NCI-H2029 (cell line): ENCODE measurements around the gene FCHO2.
A peak's percentile ranks its signal among the peaks of the same experiment; 100 is the strongest.

Experiments
- DNase-seq: peaks from one replicate; lab custom pipeline; 2025; lab: John Stamatoyannopoulos, UW

FCHO2 gene

DNA sequence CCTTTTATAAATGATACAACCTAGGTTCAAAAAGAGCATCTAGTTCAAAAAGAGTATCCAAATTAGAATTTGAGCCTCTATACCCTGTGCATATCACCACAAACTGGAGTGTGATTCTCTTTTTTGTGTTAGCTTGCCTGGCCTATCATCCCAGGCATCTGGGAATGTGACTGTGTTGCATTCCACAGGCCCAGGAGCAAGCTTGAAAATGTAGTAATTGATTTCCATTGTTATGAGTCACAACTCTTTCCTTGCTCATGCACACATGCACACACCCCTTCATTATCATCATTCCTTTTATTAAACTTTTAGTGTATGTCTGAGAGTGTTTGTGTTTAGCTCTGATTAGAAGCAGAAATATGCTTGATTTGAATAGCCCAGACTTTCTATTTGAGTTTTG is 75.2 kb downstream of the FCHO2 start:
- DNase-seq, result no peak

DNA sequence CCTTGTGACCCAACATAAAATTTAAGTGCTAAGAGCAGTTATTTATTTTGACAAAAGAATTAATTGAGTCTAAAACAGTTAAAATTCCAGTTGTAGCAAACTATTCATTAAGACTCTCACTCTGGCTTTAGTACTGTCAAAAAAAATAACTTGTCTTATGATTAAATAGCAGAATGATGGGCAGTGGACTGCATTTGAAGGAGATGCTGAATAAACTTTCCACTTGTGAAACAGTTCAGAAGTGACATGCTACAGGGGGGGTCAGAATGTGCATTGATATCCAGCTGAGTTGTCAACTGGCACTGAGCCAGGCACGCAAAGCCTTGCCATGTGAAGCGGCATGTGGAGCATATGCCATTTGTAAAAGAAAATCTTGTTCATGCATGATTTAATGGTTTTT is 76.0 kb downstream of the FCHO2 start:
- no peak for DNase-seq

DNA sequence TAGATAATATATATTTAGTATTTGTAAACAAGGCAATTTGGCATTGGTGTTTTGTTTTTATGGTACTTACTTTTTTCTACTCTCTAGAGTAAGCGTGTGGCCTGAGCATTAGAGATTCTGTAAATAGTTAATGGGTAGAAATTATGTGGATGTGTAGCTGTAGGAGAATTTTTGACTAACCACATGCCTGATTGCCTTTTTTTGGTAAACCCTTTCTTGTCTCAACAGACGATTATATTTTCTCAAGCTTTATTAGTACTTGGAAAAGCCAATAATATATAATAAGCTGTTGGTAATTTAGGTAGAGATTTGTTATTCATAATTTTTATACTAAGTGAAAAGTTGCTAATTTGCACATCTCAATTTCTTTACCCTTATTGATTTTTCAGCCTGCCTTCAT is 76.8 kb downstream of the FCHO2 start:
- no peak for DNase-seq

DNA sequence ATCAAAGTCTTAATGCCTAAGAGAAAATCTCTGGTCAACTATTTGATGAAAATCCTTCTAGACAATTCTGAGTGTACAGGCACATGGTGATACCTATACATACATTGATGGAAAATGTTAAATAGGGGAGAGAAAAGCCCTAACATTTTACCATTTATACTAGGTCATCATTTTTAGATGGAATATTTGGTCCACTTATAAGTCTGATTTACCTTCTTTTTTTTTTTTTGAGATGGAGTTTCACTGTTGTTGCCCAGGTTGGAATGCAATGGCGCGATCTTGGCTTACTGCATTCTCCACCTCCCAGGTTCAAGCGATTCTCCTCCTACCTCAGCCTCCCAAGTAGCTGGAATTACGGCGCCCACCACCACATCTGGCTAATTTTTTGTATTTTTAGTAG is 81.7 kb downstream of the FCHO2 start:
- no peak for DNase-seq

DNA sequence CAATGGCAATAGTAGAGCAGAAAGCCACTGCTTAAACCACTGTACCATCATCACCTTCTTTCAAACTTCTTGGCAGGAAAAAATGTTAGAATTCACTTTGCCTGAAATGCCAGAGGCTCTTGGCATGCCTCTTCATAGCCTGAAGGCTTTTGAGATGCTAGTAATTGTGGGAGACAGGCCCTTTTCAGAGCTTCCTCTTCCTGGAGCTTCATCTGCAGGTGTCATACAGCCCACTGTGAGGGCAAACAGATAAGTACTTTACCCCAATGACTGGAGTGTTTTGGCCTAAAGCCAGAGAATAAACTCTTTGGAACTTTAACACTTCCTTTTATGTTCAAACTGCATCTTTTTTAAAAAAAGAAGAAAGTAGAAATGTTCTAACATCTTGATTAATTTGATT is 83.2 kb downstream of the FCHO2 start:
- peak; percentile 18 for DNase-seq

DNA sequence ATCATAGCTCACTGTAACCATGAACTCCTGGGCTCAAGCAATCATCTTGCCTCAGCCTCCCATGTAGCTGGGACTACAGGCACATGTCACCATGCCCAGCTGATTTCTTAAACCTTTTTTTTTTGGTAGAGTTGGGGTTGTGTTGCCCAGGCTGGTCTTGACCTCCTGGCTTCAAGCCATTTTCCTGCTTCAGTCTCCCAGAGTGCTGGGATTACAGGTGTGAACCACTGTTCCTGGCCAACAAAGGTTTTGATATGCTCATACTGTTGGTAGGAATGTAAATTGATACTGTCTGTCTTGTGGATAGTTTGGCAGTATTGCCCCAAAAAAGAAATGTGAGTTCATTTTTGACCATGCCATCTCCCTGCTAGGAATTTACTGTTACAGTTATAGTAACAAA is 87.2 kb downstream of the FCHO2 start:
- DNase-seq, result no peak

DNA sequence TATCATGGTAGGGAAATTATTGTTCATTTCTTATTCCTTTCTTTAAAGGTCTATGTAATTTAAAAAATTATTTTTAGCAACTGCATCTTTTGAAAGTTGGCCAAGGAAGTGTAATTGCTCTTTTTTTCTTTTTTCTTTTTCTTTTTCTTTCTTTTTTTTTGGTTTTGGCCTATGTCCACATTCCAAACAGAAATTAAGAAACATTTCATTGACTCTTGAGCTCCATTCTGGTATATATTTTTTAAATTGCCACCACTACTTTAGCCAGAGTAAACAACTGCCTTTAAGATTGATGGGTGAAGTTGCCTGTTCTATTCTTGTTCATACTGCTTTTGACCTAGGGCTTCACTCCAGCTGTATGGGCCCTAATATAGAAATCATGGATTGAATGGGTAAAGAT is 88.7 kb downstream of the FCHO2 start:
- DNase-seq, result no peak

DNA sequence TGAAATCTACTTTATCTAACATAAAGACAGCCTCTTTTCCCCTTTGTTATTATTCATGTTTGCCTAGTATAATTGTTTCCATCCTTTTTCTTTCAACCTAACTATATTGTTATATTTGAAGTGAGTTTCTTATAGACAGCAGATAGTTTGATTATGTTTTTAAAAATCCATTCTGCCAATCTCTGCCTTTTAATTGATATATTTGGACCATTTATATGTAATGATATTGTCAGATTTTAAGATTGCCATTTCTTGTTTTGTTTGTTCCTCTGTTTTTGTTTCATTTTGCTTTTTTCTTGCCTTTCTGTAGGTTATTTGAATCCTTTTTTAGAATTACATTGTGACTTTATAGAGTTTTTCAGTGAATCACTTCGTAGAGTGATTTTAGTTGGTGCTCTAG is 89.8 kb downstream of the FCHO2 start:
- no peak for DNase-seq

DNA sequence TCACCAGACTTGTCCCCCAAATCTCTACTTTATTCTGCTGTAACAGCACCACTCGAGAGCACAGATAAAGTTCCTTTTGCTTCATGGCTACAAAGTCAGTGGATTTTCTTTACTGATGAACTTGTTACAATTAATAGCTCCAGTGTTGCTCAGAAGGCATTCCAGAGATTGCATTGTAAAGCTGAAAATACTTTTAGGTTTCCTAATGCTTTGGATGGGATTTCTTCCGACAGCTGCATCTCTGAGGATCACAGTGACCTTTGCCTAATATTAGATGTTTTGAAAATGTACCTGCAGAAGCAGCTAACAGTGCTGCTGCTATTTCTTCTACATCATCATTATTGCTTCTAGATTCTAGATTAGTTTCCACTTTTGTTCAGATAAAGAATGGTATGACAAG is 105.8 kb downstream of the FCHO2 start:
- no peak for DNase-seq

DNA sequence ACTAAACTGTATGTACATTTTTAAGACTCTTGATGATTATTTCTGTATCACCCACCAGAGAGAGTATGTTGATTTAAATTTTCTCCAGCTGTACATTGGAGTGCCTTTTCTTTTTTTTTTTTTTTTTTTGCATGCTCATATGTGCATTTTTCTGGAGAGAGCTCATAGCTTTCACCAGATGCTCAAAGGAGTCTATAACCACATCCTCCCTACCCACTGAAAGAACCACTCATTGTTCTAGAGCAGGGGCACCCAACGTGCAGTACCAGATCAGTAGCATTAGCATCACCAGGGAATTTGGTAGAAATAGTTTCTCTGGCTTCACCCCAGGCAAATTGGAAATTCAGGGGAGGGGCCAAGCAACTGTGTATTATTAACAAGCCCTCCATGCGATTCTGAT is 110.6 kb downstream of the FCHO2 start:
- DNase-seq, result no peak

DNA sequence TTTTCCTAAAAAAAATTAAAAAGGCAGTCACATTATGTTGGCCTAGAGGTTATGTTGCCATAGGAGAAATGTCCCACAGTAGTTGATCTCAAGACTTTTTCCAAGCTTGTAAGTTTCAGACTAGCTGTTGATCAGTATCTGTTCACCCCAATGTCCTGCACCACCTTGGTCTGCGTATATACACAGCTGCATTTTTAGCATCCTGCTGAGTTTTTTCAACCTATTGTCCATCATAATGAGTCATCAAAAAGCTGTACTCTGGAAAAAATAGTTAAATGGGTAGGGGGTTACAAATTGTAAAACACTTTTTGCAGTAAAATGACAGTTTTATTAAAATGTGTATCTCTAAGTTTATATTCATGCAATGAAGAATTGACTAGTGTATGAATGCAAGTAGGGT is 111.4 kb downstream of the FCHO2 start:
- no peak for DNase-seq

DNA sequence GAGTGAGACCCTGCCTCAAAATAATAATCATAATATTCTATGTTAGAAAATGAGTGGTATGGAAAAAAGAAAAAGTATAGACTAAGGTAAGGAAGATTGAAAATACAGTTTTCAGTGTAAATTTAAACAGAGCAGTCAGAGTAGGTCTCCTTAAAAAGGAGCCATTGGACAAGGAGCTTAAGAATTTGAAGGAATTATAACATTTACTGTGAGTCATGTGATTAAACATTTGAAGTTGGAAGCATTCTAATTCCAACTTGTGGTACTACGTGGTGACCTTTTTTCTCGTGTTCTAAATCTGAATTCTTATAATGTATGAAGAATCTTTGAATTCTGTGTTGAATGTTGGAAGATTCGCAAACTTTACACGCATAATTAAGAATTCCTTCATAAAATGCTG is 125.3 kb downstream of the FCHO2 start:
- no peak for DNase-seq

DNA sequence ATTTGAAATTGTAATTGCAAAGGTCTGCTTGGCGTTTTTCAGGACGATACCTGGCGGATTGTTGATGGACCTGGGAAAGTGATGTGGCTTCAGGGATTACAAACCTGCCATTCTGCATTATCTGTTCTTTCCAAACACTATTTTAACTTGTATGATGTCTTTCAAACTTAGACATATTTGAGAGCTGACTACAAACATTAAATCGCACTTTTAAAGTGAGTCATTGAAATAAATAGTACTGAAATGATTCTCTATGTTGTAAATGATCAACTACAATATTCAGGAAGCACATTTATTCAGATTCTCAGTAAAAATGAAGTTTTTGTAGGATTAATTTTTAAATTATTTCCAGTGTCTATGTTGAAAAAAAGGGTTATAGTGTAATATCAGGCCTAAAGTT is 132.2 kb downstream of the FCHO2 start:
- DNase-seq, result no peak

DNA sequence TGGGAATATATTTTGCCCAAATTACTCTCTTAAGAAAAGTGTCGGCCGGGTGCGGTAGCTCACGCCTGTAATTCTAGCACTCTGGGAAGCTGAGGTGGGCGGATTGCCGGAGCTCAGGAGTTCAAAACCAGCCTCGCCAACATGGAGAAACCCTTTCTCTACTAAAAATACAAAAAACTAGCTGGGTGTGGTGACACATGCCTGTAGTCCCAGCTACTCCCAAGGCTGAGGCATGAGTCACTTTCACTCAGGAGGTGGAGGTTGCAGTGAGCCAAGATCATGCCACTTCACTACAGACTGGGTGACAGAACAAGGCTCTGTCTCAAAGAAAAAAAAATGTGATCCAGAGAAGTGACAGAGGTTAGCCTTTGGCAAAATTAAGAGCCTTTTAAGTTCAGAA is 138.1 kb downstream of the FCHO2 start:
- DNase-seq, result no peak

DNA sequence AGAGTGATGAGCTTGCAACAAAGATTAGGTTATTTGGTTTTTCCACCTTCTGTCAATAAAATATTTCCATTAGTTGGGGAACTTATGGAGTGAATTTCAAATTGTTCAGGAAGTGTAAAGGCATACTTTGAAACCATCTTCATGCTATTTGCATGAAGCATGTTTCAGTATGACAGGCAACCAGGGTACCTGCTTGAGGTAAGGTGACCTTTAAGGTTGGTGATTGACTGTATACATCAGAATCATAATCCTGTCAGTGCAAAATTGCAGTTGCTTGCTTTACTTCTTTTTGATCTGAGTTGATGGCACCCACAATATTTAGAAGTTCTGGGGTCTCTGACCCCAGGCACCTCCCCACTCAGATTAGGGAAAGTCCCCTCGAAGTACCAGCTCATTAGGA is 138.6 kb downstream of the FCHO2 start:
- no peak for DNase-seq

DNA sequence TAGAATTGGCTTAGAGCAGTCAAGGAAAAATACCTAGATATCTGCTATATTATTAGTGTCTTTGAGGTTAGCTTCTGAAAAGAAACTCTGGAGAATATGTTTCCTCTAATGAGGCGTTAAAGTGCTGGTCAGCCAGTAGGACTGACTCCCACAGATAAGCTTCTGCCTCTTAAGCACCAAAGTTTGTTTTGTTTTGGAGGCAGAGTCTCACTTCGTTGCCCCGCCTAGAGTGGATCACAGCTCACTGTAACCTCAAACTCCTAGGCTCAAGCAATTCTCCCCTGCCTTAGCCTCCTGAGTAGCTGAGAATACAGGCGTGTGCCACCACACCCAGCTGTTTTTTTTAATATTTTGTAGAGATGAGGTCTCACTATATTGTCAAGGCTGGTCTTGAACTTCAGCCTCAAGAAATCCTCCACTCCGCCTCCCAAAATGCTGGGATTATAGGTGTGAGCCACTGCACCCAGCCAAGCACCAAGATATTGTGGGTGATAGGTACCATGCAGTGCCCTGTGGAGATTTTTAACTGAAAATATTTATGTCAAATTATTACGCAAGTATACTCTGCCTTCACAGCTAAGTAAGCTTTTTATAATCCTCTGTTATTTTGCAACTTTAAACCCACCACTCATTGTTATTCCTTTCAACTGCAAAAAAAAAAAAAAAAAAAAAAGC is 139.9 kb downstream of the FCHO2 start:
- DNase-seq, result no peak

DNA sequence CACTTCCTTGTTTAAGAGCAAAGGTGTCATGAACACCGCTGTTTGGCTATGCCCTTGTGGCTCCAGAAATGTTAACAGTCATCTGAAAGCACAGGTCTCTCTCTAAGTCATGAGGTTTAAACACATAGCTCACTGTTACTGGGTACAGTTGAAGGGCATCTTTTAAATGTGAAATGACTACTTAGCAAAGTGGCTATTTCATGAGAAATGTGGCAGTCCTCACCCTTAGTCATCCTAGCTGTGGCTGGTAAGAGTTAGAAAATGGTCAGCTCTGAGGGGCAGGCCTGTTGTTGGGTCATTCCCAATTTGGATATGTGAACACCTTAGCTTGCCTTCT is 140.4 kb downstream of the FCHO2 start:
- DNase-seq, result peak; percentile 8

DNA sequence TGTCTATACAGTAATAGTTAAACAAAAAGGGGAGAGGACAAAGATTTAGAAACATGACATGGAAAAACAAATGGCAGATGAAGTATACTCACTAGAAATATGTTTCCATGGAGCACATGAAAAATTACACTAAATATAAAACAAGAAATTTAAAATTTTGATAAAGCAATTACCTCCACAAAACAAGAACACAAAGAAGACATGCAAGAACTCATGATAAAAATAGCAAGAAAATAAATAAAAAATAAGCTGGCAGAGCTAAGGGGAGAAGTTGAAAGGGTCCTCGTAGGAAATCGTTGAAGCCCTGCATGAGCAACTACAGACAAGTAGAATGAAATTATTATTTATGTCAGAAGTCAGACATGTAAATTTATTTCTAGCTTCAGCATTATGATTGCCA is 141.9 kb downstream of the FCHO2 start:
- DNase-seq, result no peak

DNA sequence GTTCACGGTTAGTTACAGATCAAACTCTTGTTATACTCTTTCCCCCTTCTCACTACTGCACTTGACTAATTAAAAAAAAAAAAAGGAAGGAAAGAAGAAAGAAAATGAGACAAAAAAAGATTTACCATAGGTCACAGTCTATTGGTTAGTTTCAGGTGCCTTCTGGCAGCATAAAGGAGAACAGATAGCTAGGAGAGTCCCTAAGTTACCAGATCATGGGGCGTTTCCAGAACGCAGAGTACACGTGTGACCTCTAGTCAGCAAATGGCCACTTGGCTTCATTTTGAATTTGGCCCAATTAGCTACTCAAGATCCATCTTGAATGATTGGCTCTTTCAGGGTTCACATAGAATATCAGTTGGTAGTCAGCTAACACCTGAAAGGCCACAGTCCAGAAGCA is 144.3 kb downstream of the FCHO2 start:
- DNase-seq, result no peak

DNA sequence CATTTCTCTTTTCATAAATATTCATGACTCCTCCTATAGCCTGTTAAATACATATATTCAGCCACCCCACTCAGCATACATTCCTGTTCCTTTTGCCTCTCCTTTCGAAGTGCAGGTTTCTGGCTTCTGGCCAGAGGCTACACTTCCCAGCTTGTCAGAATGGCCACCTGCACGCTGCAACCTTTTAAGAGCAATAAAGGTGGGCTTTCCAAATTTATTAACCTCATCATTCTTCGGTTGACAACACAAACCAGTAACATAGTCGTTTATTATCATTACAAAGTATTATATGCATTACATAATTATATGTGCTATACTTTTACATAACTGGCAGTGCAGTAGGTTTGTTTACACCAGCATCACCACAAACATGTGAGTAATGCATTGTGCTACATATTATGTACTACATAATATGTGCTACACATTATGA is 148.0 kb downstream of the FCHO2 start:
- DNase-seq, result peak; percentile 8

DNA sequence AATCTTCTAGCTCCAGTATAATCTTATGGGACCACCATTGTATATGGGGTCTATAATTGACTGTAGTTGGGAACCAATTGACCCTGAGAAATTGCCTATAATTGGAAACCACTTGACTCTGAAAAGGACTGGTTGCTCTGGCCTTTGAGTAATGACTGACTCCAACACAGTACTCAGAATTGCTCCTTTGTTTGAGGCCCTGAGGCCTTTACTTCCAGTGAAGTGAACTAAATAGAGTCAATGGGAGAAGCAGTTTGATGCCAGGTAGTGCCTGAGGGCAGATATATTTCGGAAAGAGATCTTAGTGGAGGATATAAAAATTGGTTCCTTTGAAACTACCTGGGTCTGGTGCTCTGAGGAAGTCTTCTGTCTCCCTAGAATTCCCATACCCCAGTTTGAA is 148.5 kb downstream of the FCHO2 start:
- no peak for DNase-seq

DNA sequence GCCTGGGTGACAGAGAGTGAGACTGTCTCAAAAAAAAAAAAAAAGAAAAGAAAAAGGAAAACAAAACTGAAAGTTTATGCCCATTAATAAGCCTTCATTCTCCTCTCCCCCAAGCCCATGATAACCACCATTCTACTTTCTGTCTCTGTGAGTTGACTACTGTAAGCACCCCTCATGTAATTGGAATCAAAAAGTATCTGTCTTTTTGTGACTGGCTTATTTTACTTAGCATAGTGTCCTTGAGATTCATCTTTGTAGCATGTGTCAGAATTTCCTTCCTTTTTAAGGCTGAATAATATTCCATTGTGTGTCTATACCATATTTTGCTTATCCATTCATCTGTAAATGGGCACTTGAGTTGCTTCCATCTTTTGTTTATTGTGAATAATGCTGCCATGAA is 150.5 kb downstream of the FCHO2 start:
- no peak for DNase-seq

DNA sequence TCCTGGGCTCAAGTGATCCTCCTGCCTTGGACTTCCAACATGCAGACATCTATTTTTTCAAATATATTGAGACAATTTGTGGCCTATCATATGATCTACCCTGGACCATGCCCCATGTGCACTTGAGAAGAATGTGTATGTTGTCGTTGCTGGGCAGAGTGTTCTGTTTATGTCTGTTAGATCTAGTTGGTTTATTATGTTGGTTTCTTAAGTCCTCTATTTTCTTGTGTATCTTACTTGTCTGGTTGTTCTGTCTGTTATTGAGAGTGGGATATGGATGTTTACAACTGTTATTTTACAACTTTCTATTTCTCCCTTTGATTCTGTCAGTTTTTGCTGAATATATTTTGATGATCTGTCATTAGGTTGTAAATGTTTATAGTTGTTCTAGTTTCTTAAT is 154.3 kb downstream of the FCHO2 start:
- no peak for DNase-seq

DNA sequence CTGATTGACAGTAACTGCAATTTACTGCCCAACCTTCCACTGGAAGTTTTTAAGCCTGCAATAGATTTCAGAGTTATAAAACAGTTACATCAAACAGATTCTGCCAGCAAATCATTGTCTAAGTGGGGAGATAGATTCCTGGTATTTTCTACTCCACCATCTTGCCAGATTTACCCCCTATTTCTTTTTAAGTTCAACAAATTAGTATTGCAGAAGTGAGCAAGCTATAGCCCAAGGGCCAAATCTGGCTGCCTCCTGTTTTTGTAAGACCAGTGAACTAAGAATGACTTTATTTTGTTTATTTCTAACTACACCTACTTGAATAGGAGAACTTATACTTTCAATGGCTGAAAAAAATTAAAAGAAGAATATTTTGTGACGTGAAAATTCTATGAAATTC is 155.7 kb downstream of the FCHO2 start:
- no peak for DNase-seq

DNA sequence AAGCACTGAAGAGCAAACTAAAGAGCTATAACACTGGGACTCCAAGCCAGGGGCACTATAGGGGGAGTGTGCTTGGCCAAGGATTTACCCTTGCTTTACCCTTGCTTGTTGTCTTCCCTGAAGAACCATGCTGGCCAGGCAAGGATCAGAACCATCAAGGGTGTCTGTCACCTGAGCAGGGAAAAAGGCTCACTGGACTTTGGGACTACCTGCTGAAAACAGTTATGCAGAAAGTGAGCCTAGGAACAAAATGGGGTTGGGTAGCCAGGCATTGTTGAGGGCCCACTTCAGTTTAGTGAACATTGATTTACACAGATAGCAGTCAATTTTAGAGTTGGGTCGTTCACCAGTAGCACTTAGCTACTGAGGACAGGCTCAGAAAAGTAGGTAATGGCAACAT is 156.5 kb downstream of the FCHO2 start:
- no peak for DNase-seq
